Measurements from ENCODE around the gene EAPP.
"Not testable (repeated sequence)": the region's sequence is repeated elsewhere in the genome, so short reads cannot be mapped to it uniquely, and the experiment has no call there.

Gene EAPP, protein sequence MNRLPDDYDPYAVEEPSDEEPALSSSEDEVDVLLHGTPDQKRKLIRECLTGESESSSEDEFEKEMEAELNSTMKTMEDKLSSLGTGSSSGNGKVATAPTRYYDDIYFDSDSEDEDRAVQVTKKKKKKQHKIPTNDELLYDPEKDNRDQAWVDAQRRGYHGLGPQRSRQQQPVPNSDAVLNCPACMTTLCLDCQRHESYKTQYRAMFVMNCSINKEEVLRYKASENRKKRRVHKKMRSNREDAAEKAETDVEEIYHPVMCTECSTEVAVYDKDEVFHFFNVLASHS

DNA sequence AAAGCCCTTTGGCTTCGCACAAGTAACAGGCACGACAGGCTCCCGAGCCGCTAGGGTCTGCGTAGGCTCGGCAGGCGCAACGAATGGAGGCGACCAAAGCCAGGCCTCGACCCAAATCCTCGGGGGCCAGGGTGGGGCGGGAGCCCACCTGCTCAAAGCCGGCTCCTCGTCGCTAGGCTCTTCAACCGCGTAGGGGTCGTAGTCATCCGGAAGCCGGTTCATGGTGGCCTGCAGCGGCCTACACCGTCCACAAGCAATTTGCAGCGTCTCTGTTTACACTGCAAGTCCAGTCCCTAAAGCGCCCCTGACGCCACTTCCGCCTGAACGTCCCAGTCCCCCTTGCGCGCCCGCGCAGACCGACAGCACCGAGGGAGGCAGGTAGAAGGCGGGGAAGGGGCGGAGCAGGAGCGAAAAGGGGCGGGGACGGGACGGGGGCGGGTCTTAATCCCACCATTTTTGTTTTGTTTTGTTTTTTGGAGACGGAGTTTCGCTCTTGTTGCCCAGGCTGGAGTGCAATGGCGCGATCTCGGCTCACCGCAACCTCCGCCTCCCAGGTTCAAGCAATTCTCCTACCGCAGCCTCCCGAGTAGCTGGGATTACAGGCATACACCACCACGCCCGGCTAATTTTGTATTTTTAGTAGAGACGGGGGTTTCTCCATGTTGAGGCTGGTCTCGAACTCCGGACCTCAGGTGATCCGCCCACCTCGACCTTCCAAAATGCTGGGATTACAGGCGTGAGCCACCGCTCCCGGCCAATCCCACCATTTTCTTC is at the start of gene EAPP:
Gene EAPP, minus strand, starts transcription at position 295 of the 774 bp plus-strand sequence. Its CDS starts 73 bp downstream, at position 222.
- peak within 1 kb of the TSS; percentile 96 for H3K27ac ChIP-seq (ENCODE audit: low read depth, low read length)
- peak within 1 kb of the TSS; percentile 99 to 100 for H3K9ac ChIP-seq (ENCODE audit: low read depth in 1 of 2, low read length in 2 of 2)
- peaks cover 5 to 17% of the 10 kb centered on the region in 2 donors for H3K4me1 ChIP-seq (ENCODE audit: control insufficient read depth in 1 of 2, insufficient read depth in 2 of 2, low read length in 2 of 2)
- H3K4me3 ChIP-seq (ENCODE audit: low read depth in 1 of 2, low read length in 2 of 2): peak within 1 kb of the TSS; percentile 96 to 100
- no peaks in the 10 kb centered on the region for H3K9me3 ChIP-seq (ENCODE audit: control insufficient read depth in 1 of 2, low read length in 2 of 2)
- no peaks in the 10 kb centered on the region for H3K27me3 ChIP-seq (ENCODE audit: control insufficient read depth in 1 of 2, insufficient read depth in 2 of 2, low read length in 2 of 2)
- H3K36me3 ChIP-seq (ENCODE audit: control insufficient read depth in 1 of 2, insufficient read depth in 2 of 2, low read length in 2 of 2): peaks cover 3 to 5% of the 10 kb centered on the region in 2 donors

DNA sequence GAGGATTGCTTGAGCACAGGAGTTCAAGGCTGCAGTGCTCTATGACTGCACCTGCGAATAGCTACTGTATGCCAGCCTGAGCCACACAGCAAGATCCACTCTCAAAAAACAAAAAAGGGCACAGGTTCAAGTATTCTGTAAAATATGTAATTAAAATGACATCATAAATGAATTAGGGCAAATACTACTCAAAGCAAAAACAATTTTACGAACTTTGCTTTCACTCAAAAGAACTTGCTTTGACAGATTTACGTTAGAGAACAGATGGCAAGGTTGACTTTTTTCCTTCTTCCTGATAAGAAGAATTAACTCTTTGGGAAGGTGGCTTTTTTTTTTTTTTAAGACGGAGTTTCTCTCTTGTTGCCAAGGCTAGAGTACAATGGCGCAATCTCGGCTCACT is 44.0 kb upstream of the EAPP start:
- H3K4me1 ChIP-seq (ENCODE audit: control insufficient read depth in 1 of 2, insufficient read depth in 2 of 2, low read length in 2 of 2): no peaks in the 10 kb centered on the region
- no peak overlapping the region for H3K4me3 ChIP-seq (ENCODE audit: low read depth in 1 of 2, low read length in 2 of 2)
- H3K36me3 ChIP-seq (ENCODE audit: control insufficient read depth in 1 of 2, insufficient read depth in 2 of 2, low read length in 2 of 2): peaks cover 11 to 66% of the 10 kb centered on the region in 2 donors
- H3K27ac ChIP-seq (ENCODE audit: low read depth, low read length): no peak overlapping the region
- no peaks in the 10 kb centered on the region for H3K27me3 ChIP-seq (ENCODE audit: control insufficient read depth in 1 of 2, insufficient read depth in 2 of 2, low read length in 2 of 2)
- no peak overlapping the region for H3K9ac ChIP-seq (ENCODE audit: low read depth in 1 of 2, low read length in 2 of 2)
- no peaks in the 10 kb centered on the region for H3K9me3 ChIP-seq (ENCODE audit: control insufficient read depth in 1 of 2, low read length in 2 of 2)

DNA sequence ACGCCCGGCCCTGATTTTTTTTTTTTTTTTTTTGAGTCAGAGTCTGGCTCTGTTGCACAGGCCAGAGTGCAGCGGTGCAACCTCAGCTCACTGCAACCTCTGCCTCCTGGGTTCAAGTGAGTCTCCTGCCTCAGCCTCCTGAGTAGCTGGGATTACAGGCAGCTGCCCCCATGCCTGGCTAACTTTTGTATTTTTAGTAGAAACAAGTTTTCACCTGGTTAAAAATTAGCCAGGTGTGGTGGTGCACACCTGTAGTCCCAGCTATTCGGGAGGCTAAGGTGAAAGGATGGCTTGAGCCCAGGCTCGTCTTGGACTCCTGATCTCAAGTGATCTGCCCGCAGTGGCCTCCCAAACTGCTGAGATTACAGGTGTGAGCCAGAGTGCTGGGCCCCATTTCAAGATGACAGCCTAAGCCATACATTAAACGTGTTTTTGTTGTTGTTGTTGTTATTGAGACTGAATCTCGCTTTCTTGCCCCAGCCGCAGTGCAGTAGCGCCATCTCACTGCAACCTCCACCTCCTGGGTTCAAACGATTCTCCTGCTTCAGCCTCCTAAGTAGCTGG is 42.7 kb upstream of the EAPP start:
- H3K27me3 ChIP-seq (ENCODE audit: control insufficient read depth in 1 of 2, insufficient read depth in 2 of 2, low read length in 2 of 2): no peaks in the 10 kb centered on the region
- H3K4me3 ChIP-seq (ENCODE audit: low read depth in 1 of 2, low read length in 2 of 2): no peak overlapping the region
- H3K27ac ChIP-seq (ENCODE audit: low read depth, low read length): no peak overlapping the region
- peaks cover 11 to 72% of the 10 kb centered on the region in 2 donors for H3K36me3 ChIP-seq (ENCODE audit: control insufficient read depth in 1 of 2, insufficient read depth in 2 of 2, low read length in 2 of 2)
- H3K9me3 ChIP-seq (ENCODE audit: control insufficient read depth in 1 of 2, low read length in 2 of 2): no peaks in the 10 kb centered on the region
- H3K9ac ChIP-seq (ENCODE audit: low read depth in 1 of 2, low read length in 2 of 2): no peak overlapping the region
- H3K4me1 ChIP-seq (ENCODE audit: control insufficient read depth in 1 of 2, insufficient read depth in 2 of 2, low read length in 2 of 2): no peaks in the 10 kb centered on the region

DNA sequence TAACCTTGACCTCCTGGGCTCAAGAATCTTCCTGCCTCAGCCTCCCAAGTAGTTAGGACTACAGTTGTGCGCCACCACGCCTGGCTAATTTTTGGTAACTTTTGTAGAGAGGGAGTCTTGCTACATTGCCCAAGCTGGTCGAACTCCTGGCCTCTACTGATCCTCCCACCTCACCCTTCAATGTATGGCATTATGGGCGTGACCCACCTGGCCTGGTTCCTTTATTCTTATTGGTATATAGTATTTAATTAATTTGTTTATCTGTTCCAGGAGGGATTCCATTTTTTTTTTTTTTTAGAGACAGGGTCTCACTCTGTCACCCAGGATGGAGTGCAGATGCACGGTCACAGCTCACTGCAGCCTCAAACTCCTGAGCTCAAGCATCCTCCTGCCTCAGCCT is 40.9 kb upstream of the EAPP start:
- no peaks in the 10 kb centered on the region for H3K27me3 ChIP-seq (ENCODE audit: control insufficient read depth in 1 of 2, insufficient read depth in 2 of 2, low read length in 2 of 2)
- H3K9ac ChIP-seq (ENCODE audit: low read depth in 1 of 2, low read length in 2 of 2): no peak overlapping the region
- H3K36me3 ChIP-seq (ENCODE audit: control insufficient read depth in 1 of 2, insufficient read depth in 2 of 2, low read length in 2 of 2): peaks cover 11 to 65% of the 10 kb centered on the region in 2 donors
- H3K27ac ChIP-seq (ENCODE audit: low read depth, low read length): no peak overlapping the region
- no peak overlapping the region for H3K4me3 ChIP-seq (ENCODE audit: low read depth in 1 of 2, low read length in 2 of 2)
- no peaks in the 10 kb centered on the region for H3K4me1 ChIP-seq (ENCODE audit: control insufficient read depth in 1 of 2, insufficient read depth in 2 of 2, low read length in 2 of 2)
- no peaks in the 10 kb centered on the region for H3K9me3 ChIP-seq (ENCODE audit: control insufficient read depth in 1 of 2, low read length in 2 of 2)

DNA sequence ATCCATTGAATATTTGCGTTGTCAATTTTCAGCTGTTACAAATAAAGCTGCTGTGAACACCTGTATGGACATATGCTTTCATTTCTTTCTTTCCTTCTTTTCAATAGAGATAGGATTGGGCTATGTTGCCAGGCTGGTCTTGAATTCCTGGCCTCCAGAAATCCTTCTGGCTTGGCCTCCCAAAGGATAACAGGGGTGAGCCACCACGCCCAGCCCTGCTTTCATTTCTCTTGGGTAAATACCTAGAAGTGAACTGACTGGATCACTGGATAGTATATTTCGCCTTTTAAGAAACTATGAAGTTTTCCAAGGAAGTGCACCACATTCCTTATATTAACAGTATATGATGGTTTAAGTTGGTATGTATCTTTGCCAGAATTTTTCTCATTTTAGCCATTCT is 32.3 kb upstream of the EAPP start:
- no peaks in the 10 kb centered on the region for H3K4me1 ChIP-seq (ENCODE audit: control insufficient read depth in 1 of 2, insufficient read depth in 2 of 2, low read length in 2 of 2)
- no peaks in the 10 kb centered on the region for H3K9me3 ChIP-seq (ENCODE audit: control insufficient read depth in 1 of 2, low read length in 2 of 2)
- H3K36me3 ChIP-seq (ENCODE audit: control insufficient read depth in 1 of 2, insufficient read depth in 2 of 2, low read length in 2 of 2): peaks cover 5 to 52% of the 10 kb centered on the region in 2 donors
- H3K9ac ChIP-seq (ENCODE audit: low read depth in 1 of 2, low read length in 2 of 2): no peak overlapping the region
- no peak overlapping the region for H3K4me3 ChIP-seq (ENCODE audit: low read depth in 1 of 2, low read length in 2 of 2)
- H3K27ac ChIP-seq (ENCODE audit: low read depth, low read length): no peak overlapping the region
- H3K27me3 ChIP-seq (ENCODE audit: control insufficient read depth in 1 of 2, insufficient read depth in 2 of 2, low read length in 2 of 2): no peaks in the 10 kb centered on the region

DNA sequence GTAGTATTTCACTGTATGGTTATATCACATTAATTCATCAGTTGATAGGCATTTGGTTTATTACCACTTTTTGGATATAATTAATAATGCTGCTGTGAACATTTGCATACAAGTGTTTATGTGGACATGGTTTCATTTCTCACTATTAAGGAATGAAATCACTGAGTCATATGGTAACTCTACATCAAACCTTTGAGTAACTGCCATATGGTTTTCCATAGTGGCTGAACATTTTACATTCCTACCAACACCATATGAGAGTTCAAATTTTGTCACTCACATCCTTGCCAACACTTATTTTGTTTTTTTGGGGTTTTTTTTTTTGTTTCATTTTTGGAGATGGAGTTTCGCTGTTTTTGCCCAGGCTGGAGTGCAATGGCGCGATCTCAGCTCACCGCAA is 30.2 kb upstream of the EAPP start:
- peaks cover 5 to 61% of the 10 kb centered on the region in 2 donors for H3K36me3 ChIP-seq (ENCODE audit: control insufficient read depth in 1 of 2, insufficient read depth in 2 of 2, low read length in 2 of 2)
- H3K27ac ChIP-seq (ENCODE audit: low read depth, low read length): no peak overlapping the region
- no peaks in the 10 kb centered on the region for H3K9me3 ChIP-seq (ENCODE audit: control insufficient read depth in 1 of 2, low read length in 2 of 2)

DNA sequence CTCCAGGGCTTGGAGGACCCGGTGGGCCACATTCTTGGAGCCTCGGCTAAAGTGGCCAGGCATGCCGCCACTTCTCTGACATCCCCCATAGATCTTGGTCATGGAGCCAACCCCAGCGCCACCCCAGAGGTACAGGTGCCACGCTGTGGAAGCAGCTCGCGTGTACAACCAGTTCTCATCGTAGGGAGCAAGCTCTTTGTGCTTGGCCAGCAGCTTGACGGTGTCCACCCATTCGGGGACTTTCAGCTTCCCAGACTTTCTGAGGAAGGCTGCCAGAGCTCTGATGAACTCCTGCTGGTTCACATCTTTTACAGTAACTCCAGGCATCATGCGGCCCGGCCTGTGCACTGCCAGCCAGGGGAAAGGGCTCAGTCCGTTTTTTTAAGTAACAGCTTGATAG is 29.3 kb upstream of the EAPP start:
- H3K4me1 ChIP-seq (ENCODE audit: control insufficient read depth in 1 of 2, insufficient read depth in 2 of 2, low read length in 2 of 2): no peaks in the 10 kb centered on the region
- no peak overlapping the region for H3K4me3 ChIP-seq (ENCODE audit: low read depth in 1 of 2, low read length in 2 of 2)
- no peaks in the 10 kb centered on the region for H3K9me3 ChIP-seq (ENCODE audit: control insufficient read depth in 1 of 2, low read length in 2 of 2)
- H3K27me3 ChIP-seq (ENCODE audit: control insufficient read depth in 1 of 2, insufficient read depth in 2 of 2, low read length in 2 of 2): no peaks in the 10 kb centered on the region
- H3K36me3 ChIP-seq (ENCODE audit: control insufficient read depth in 1 of 2, insufficient read depth in 2 of 2, low read length in 2 of 2): peaks cover 8 to 61% of the 10 kb centered on the region in 2 donors
- H3K27ac ChIP-seq (ENCODE audit: low read depth, low read length): no peak overlapping the region
- H3K9ac ChIP-seq (ENCODE audit: low read depth in 1 of 2, low read length in 2 of 2): no peak overlapping the region

More for the DNA sequence above, 30.2 kb upstream of the EAPP start:
- no peaks in the 10 kb centered on the region for H3K4me1 ChIP-seq (ENCODE audit: control insufficient read depth in 1 of 2, insufficient read depth in 2 of 2, low read length in 2 of 2)
- no peak overlapping the region for H3K4me3 ChIP-seq (ENCODE audit: low read depth in 1 of 2, low read length in 2 of 2)
- H3K27me3 ChIP-seq (ENCODE audit: control insufficient read depth in 1 of 2, insufficient read depth in 2 of 2, low read length in 2 of 2): no peaks in the 10 kb centered on the region
- H3K9ac ChIP-seq (ENCODE audit: low read depth in 1 of 2, low read length in 2 of 2): no peak overlapping the region

DNA sequence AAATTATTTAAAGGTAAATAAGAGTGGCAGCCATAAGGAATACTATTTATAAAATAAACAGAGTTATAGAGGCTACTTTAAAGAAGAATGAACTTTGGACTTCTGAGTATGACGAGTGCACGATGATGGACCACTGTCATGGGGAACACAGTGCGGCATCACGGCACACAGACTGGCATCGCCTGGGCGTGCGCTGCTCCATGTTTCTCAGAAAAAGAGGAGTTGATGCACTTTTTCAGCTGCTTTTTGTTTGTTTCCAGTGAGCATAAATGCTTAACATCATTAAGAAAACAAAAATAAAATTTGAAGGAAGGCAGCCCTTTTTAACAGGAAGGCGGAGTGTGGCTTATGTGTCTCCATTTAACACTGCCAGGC is 23.3 kb upstream of the EAPP start:
- Histone ChIP-seq H3K27me3 (ENCODE audit: control insufficient read depth in 1 of 2, insufficient read depth in 2 of 2, low read length in 2 of 2) (no peaks in the 10 kb centered on the region), H3K36me3 (ENCODE audit: control insufficient read depth in 1 of 2, insufficient read depth in 2 of 2, low read length in 2 of 2) (peaks cover 5 to 33% of the 10 kb centered on the region in 2 donors), H3K4me3 (ENCODE audit: low read depth in 1 of 2, low read length in 2 of 2) (no peak overlapping the region), H3K4me1 (ENCODE audit: control insufficient read depth in 1 of 2, insufficient read depth in 2 of 2, low read length in 2 of 2) (no peaks in the 10 kb centered on the region), H3K27ac (ENCODE audit: low read depth, low read length) (no peak overlapping the region), H3K9ac (ENCODE audit: low read depth in 1 of 2, low read length in 2 of 2) (no peak overlapping the region), H3K9me3 (ENCODE audit: control insufficient read depth in 1 of 2, low read length in 2 of 2) (no peaks in the 10 kb centered on the region)

DNA sequence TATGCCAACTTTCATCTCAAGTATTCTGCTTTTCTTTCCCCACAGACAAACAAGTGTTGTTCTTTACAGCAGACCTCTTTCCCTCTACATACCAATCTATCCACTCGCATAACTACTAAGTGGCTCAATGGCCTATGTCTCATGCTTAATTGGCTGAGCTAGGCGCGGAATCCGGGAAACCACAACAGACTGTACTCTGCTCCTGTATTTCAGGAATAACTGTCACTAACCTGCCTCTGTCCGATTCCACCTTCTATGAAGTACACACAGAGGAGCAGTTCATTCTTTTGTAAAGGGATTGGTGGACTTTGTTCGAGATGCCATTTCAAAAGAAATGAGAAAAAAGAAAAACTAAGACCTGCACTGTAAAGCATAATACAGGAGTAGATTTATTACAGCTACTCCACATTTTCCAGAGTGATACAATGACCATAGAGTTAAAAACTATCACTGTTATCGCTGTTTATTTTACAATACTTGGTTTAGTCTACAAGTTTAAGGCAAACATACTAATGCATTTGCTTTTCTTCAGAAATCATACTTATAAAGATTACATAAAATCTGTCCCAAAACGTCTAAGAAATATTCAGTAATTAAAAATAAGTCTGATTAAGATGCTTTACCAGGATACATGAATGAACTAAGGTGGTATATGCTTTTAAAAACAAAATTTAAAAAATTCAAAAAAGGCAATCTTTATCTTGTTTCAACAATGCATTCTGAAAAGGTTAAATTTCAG is 22.7 kb upstream of the EAPP start:
- H3K4me1 ChIP-seq (ENCODE audit: control insufficient read depth in 1 of 2, insufficient read depth in 2 of 2, low read length in 2 of 2); H3K27me3 ChIP-seq (ENCODE audit: control insufficient read depth in 1 of 2, insufficient read depth in 2 of 2, low read length in 2 of 2); H3K27ac ChIP-seq (ENCODE audit: low read depth, low read length); H3K9me3 ChIP-seq (ENCODE audit: control insufficient read depth in 1 of 2, low read length in 2 of 2); H3K4me3 ChIP-seq (ENCODE audit: low read depth in 1 of 2, low read length in 2 of 2); H3K9ac ChIP-seq (ENCODE audit: low read depth in 1 of 2, low read length in 2 of 2): not testable (repeated sequence)
- peaks cover 3 to 28% of the 10 kb centered on the region in 2 donors for H3K36me3 ChIP-seq (ENCODE audit: control insufficient read depth in 1 of 2, insufficient read depth in 2 of 2, low read length in 2 of 2)

- not testable (repeated sequence) for H3K27me3 ChIP-seq (ENCODE audit: control insufficient read depth in 1 of 2, insufficient read depth in 2 of 2, low read length in 2 of 2); H3K9ac ChIP-seq (ENCODE audit: low read depth in 1 of 2, low read length in 2 of 2); H3K4me3 ChIP-seq (ENCODE audit: low read depth in 1 of 2, low read length in 2 of 2); H3K27ac ChIP-seq (ENCODE audit: low read depth, low read length); H3K36me3 ChIP-seq (ENCODE audit: control insufficient read depth in 1 of 2, insufficient read depth in 2 of 2, low read length in 2 of 2); H3K9me3 ChIP-seq (ENCODE audit: control insufficient read depth in 1 of 2, low read length in 2 of 2)
- H3K4me1 ChIP-seq (ENCODE audit: control insufficient read depth in 1 of 2, insufficient read depth in 2 of 2, low read length in 2 of 2): peaks cover 8 to 11% of the 10 kb centered on the region in 2 donors
Measured at GRCh38 chr14:34556498-34556829, 17.0 kb upstream of the EAPP start.
